OCI-M1 (cell line): ENCODE data around the gene SOCS4.
"Not testable (repeated sequence)": the region's sequence is repeated elsewhere in the genome, so short reads cannot be mapped to it uniquely, and the experiment has no call there.

Experiments used
- DNase-seq: peaks from one replicate; lab custom pipeline; 2025; lab: John Stamatoyannopoulos, UW

SOCS4 gene

DNA sequence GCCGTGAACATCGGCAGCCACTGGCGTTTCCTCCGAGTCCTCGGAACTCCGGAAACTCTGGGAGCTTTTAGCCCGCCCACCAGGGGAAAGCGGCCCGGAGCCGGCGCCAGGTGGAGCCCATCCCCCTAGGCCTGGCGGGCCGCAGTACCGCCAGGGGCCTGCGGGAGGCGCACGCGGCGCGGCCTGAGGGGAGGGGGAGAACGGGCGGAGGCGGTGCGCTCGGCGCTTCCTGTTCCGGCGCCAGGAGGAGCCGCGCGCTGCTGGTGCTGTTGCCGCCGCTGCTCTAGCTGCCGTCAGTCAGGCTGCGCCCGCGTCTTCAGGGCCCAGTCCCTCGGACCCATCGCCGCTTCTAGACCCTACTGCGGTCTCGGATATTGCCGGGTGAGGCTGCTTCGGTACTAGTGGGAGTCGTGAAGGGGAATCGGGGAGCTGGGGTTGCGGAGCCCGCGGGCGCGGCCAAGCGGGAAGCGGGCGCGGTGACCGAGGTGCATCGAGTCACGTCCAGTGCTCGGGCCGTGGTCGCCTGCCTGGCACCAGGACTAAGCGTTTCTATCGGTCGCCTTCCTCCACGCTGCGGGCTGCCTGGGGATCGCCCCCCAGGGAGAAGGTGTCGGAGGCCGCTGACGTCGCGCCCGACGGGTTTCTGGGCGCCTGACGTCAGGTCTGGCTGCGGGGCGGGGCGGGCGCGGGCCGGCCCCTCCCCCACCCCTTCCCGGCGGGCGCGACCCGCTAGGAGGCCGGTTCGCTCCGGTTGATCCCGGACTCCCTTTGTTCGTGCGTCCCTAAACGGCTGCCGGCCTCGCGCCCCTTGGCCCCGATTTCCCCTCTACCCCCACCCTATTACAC lies 24.6 kb downstream of the SOCS4 start, which contains the start of gene MAPK1IP1L:
Gene MAPK1IP1L, plus strand, starts transcription at position 225 of the 846 bp plus-strand sequence. CDS start 10,037 bp downstream, outside the sequence.
- DNase-seq: peak; percentile 93

DNA sequence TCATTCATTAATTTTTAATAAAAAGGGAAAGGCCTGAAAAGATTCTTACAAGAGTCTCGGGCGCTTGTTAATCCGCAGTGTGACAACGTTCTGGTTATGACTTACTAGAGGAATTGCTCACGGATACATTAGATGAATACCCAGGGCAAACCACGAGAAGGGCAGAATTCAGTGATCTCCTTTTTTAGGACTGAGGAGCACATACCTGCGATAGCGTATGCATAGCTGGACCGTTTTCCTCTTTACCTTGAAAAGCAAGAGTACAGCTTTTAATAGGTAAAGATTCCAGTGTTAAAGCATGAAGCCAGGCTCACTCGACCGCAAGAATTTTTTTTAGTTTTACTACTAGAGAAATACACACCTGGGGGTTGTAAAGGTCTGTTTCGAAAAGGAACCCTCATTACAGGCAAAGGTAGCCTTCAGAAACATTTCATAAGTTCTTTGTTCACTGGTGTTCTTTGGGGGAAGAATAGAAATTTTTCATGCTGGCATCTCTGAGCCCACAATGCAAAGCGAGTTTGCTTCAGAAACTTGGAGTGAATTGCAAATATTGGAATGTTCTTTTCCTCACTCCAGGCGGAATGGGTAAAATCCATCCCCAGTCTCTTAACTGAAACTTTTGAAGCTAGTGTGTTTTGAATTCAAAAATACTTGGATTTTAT lies 25.4 kb downstream of the SOCS4 start:
- DNase-seq: no peak

DNA sequence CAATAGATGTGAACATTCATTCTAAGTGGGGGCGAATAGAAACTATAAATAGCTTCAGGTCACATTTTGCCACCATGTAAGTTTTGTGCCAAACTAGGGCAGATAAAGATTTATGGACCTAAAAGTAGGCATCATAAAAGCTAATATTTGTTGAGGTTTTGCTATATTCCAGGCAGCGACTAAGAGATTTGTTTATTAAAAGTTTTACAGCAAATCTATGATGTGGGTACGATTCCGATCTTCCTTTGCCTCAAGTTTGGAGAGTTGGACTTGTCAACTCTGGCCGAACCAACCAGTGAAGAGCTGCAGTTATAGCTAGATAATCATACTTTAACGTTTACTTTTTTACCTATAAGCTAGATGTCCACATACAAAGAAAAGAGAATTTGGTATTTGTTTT lies 26.0 kb downstream of the SOCS4 start:
- no peak for DNase-seq

DNA sequence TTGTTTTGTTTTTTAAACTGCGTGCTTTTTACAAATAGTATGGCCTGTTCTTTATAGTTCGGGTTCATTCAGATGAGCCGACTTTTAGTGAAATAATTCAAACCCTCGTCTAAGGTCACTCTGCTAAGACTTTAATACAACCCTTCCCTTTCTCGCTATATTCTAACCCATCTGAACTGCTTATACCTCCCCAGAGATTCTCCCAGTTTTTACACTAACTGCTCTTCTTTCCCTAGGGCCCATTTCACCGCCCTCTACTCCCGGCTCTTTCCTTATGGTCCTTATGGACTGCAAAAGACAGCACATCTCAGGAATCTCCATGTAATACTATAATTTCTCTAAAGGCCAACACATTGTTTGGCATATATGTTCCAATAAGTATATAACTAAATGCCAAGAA lies 26.5 kb downstream of the SOCS4 start:
- no peak for DNase-seq

DNA sequence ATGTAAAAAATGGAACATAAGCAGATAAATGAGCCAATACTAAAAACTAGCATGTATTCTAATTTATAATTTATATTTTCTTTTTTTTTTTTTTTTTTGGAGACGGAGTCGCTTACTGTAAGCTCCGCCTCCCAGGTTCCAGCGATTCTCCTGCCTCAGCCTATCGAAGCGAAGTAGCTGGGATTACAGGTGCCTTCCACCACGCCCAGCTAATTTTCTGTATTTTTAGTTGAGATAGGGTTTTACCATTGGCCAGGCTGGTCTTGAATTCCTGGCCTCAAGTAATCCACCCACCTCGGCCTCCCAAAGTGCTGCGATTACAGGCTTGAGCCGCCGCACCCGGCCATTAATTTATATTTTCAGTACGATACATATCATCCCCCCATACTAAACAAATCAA lies 27.1 kb downstream of the SOCS4 start:
- DNase-seq: no peak

DNA sequence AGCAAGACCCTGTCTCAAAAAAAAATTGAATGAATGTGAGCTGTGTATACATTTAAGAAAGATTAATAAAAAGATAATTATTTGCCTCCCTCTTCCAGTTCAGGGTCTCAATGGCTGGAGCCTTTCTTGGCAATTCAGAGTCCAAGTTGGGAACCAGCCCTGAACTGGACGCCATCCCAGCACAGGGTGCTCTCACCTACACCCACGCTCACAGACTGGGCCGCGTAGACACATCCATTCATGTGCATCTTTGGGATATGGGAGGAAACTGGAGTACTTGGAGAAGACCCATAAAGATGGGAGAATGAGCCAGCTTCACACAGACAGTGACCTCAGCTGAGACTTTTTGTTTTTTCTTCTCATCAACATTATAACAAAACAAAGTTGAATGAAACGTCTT lies 30.9 kb downstream of the SOCS4 start:
- no peak for DNase-seq

DNA sequence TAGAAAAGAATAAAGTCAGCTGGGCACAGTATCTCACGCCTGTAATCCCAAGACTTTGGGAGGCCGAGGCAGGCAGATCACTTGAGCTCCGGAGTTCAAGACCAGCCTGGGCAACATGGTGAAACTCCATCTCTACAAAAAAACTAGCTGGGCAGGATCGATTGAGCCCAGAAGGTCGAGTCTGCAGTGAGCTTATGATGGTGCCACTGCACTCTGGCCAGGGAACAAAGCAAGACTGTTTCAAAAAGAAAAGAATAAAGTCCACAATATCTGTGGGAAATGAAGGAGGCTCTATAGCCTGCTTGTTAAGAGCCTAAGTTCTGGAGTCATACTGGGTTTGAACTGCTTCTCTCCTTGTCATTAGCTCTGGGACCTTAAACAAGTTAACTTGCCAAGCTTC lies 32.3 kb downstream of the SOCS4 start:
- no peak for DNase-seq

DNA sequence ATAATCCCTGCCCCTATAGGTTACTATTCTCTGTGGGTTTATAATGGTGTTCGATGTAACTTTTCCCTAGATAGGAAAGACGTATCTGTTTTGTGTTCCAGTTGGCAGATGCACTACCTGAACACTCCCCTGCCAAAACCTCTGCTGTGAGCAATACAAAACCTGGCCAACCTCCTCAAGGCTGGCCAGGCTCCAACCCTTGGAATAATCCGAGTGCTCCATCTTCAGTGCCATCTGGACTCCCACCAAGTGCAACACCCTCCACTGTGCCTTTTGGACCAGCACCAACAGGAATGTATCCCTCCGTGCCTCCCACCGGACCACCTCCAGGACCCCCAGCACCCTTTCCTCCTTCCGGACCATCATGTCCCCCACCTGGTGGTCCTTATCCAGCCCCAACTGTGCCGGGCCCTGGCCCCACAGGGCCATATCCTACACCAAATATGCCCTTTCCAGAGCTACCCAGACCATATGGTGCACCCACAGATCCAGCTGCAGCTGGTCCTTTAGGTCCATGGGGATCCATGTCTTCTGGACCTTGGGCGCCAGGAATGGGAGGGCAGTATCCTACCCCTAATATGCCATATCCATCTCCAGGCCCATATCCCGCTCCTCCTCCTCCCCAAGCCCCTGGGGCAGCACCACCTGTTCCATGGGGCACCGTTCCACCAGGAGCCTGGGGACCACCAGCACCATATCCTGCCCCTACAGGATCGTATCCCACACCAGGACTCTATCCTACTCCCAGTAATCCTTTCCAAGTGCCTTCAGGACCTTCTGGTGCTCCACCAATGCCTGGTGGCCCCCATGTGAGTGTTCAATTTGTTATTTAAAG lies 35.7 kb downstream of the SOCS4 start:
- DNase-seq: no peak

DNA sequence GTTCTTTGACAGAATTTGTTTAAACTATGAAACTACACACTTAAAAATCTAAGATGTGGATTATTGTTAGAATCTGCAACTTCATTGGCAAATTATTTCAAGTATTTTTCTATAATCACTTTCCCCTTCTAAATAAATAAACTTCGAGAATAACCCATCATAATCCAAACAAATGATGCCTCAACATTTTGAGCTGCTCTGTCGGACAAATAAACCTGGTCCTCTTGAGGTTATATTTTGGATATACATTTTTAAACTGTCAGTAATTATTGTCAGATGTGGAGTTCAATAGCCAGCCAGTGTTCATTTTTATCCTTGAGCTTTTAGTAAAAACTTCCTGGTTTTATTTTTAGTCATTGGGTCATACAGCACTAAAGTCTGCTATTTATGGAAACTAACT lies 37.9 kb downstream of the SOCS4 start:
- DNase-seq: not testable (repeated sequence)

DNA sequence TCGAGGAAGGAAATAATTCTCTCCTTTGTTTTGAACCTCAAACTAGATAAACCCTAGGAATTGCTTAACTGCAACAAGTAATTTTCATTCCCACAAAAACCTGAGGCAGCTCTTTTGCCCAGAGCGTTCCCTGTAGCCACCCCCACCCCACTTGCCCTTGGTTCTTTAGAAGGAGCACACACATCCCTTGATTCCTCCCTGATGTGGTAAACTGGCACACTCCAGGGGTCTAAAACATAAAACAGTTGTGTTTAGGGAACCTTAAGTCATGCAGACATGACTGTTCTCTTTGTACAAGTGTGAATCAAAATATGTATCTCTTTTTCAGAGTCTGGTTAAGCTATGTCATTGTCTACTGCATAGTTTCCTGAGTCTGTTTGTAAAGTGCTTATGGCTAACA lies 38.4 kb downstream of the SOCS4 start:
- no peak for DNase-seq

DNA sequence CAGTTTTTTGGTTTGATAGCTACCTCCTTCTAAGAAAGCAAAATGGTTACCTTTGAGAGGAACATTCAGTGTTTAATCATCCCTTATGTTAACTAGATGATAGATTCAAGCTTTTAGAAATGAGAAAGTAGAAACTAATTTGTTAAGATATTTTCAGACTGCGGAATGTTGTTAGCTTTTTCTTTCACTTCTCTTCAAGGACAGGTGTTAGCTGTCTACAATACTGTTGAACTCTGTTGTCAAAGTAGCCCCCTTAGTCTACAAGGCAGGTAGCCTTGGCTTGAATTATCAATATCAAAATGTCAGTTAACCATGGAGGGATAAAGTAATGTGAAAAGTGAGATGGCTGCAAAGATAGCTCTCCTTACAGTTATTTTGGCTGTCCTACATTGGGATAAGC lies 39.2 kb downstream of the SOCS4 start:
- DNase-seq: no peak

DNA sequence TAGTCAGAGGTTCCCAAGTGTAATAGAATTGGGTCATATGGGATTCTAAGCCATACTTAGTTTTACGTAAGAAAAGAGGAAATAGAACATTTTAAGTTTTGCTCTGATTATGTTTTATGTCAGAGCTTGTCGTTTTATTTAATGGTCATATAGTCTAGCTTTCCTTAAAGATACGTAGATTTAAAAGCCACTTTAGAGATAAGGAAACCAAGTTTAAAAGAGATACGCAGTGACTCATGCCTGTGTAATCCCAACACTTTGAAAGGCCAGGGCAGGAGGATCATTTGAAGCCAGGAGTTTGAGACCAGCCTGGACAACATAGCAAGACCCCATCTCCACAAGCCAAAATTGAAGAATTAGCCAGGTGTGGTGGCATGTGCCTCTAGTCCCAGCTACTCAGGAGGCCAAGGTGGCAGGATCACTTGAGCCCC lies 44.0 kb downstream of the SOCS4 start:
- DNase-seq: no peak

DNA sequence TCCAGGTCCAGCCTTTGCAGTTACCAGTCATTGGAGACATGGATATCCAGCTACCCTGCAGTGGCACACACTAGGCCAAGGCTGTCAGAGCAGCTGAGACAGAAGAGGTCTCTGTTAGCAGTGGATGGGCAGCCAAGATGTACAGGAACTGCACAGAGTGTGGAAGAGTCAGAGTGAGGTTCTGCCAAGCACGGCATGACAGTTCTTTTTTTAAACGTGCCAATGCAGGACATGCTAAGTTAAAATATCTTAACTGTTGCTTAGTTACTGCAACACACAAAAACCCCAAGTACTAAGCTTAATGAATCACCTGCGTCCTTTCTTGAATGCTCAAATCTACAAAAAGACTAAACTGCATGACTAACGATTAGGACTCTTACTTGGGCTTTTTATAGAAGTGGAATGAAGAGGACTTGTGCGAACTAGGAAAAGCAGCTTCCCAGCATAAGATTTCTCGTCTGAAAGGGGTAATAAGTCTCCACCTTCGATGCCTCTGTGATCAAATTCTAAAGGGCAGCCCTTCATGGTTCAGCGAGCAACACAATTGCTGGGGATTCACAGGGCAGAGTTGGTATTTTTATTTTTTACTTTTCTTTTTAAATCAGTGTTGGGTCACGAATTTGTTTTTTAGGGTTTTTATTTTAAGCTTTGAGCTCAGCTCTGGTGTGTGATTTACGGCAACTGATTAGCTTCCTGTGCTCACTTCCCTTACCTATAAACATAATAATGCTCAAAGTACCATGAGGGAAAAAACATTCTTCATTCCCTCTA lies 45.0 kb downstream of the SOCS4 start:
- no peak for DNase-seq

DNA sequence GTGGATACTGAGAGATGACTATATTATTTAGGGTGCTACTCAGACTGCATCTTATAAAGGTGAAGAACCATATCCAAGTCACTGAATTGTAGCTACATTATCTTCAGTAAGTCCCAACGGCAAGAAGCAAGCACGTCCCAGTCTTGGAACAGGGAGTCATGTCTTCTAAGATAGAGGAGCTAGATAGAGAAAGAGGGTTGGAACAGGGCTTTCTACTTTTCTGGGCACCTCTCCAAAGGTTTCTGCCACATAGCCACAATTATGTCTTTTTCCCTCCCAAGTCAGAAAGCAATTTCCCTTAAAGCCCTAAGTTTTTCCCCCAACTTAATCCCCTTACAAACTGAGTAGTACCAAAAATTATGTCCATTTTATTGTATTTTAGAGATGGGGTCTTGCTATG lies 46.8 kb downstream of the SOCS4 start:
- DNase-seq: peak; percentile 15

DNA sequence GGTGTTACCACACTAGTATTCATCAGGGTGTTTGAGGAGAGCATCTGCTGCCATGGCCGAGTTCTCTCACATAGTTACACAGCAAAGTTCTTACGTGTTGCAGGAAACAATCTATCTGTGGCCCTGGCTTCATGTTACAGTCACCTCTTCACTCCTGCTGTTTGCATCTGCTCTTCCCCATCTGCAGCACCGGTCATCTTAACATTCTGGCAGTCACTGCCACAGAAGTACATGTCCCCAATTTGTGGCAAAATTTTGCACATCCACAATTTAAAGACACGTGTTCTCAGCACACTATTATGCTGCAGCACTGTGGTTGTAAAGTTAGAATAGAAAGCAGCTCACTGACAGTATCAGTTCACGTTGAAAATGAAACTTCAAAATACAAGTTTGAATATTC lies 47.6 kb downstream of the SOCS4 start:
- peak; percentile 16 for DNase-seq

DNA sequence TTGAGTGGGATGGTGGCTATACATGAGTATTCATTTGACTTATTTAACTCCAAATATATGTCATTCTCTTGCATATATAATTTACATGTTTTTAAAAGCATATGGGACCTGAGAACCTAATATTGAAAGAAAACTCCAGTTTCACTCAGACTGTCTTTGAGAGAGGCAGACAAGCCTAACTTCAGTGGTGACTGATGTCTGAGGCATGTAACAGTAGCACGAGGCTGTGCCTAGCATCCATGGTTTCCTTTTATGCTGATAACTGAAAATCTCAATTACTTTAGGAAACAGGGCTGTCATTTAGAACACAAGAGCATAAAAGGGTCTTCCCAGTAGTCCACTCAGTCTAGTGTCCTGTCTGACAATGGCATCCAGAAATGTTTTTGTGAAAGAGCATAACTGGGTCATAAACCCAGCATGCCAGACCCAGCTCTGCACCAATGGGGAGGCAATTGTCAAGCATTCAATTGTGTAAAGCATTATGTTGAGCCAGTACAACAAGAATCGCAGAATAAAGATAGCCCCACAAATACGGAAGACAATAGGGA lies 48.7 kb downstream of the SOCS4 start:
- DNase-seq: no peak

DNA sequence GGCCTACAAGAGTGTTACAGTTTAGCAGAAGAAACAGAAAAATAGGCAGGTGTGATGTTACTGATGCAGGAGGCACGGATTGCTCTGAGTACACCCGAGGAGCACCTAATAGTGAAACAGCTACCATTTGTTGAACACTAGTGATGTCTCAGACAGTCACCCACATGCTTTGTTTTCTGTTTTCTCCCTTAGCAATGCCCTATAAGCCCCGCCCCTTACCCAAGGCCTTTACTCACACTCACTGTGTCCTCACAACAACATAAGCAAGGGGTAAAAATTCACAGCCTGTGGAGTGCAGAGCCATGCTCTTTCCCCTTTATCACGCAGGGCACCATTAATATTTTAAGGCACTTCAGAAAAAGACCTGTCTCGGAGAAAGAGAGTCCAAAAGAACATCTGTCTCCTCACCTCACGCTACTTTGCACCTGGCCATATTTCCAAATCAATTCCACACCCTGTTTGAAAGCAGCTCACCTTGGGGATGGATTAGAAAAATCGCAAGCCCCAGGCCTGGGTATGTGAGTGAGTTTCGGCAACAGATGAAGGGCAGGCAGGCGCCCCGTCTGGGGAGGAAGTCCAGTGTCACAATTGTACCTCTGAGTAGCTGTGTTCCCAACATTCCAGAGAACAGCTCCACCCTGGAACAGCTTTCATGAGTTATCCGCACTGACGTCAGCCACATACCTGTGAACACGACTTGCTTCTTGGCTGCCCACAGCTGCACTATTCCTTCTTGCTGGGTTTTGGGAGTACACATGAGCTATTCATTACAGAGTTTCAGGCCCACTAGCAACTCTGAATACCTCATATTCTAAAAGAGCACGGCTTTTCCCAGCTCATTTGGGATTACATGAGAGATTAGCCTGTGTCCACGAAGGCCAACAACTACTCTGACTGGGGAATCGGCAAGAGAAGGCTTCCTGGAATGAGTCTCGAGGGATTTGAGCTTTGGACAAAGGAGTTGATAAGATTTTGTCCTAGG lies 50.4 kb downstream of the SOCS4 start:
- DNase-seq: no peak

DNA sequence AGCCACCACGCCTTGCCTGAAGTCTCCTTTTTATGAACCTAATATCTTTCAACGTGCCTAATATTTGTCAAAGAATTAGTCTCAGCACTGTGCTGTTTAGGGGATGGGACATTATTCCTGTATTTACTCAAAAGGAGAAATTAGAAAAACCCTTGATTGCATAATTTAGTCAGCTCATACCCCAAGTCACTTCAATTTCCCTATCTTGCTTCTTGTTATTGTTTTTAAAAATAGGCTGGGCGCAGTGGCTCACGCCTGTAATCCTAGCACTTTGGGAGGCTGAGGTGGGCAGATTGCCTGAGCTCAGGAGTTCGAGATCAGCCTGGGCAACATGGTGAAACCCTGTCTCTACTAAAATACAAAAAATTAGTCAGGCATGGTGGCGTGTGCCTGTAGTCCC lies 52.9 kb downstream of the SOCS4 start:
- not testable (repeated sequence) for DNase-seq

DNA sequence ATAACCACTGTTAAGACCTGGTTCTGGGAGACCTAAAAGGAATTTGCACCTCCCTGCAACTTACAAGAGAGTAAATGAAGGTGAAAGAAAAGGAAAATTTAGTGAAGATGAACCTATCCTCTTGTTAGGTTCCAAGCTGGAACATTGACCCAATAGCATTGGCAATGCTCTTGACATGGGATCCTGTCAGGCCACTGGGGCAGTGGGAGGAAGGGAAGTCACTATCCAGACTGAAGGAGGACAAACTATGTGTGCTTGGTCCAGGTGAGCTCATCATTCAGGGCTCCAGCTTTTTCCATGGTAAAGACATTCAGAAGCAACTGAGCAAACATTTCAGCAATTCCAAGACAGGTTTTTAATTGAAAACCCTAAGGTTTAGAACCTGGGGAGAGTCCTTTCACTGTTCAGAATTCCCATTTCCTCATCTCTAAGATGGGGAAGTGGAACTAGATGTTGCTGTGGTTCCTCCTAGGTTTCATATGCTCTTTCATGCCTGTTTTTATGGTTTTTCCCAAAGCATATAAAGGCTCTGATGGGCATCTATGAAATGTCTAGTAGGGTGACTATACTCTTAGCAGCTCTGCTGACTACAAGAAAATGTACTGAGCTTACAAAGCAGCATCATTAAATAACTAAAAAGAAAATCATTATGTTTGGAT lies 57.5 kb downstream of the SOCS4 start:
- DNase-seq: no peak
